ENCODE data around the gene ZSCAN10.
A peak's percentile ranks its signal among the peaks of the same experiment; 100 is the strongest.

ZSCAN10 gene

GRCh38 chr16:3092501-3092941 is 6.6 kb downstream of the ZSCAN10 start:
- H3K27ac ChIP-seq (replicated peaks) = no peak overlapping the region
- H3K4me3 ChIP-seq (replicated peaks; ENCODE audit: insufficient read depth, low read length) = no peak overlapping the region
- TF ChIP-seq GABPA (IDR thresholded peaks at IDR 0.05; ENCODE audit: low read depth) (no peak), CTCF (IDR thresholded peaks at IDR 0.05; ENCODE audit: insufficient read depth, low read length) (no peak), SPI1 (IDR thresholded peaks at IDR 0.05; ENCODE audit: borderline replicate concordance, low read depth) (no peak), REST (IDR thresholded peaks at IDR 0.05; ENCODE audit: insufficient replicate concordance, low read depth) (no peak), POLR2AphosphoS5 (IDR thresholded peaks at IDR 0.05; ENCODE audit: low read depth) (no peak)
- H3K27me3 ChIP-seq (ENCODE audit: insufficient read depth, poor library complexity, severe bottlenecking) = no peaks in the 10 kb centered on the region
- DNase-seq (ENCODE audit: low read depth in 1 of 2, low spot score in 1 of 2) = no peak

- H3K27ac ChIP-seq (replicated peaks) = no peak overlapping the region
- DNase-seq (ENCODE audit: low read depth in 1 of 2, low spot score in 1 of 2) = no peak
- H3K27me3 ChIP-seq (ENCODE audit: insufficient read depth, poor library complexity, severe bottlenecking) = no peaks in the 10 kb centered on the region
- no peak overlapping the region for H3K4me3 ChIP-seq (replicated peaks; ENCODE audit: insufficient read depth, low read length)
- no peak for TF ChIP-seq POLR2AphosphoS5 (IDR thresholded peaks at IDR 0.05; ENCODE audit: low read depth)
- peak; percentile 23; the same call in 1 of the 2 replicates for TF ChIP-seq SPI1 (IDR thresholded peaks at IDR 0.05; ENCODE audit: borderline replicate concordance, low read depth)
Observed at GRCh38 chr16:3091551-3091950, 7.5 kb downstream of the ZSCAN10 start.

- Histone ChIP-seq H3K4me3 (replicated peaks; ENCODE audit: insufficient read depth, low read length) (no peak overlapping the region), H3K27me3 (ENCODE audit: insufficient read depth, poor library complexity, severe bottlenecking) (no peaks in the 10 kb centered on the region), H3K27ac (replicated peaks) (no peak overlapping the region)
- no peak for DNase-seq (ENCODE audit: low read depth in 1 of 2, low spot score in 1 of 2)
- TF ChIP-seq SPI1 (IDR thresholded peaks at IDR 0.05; ENCODE audit: borderline replicate concordance, low read depth) = no peak
- no peak for TF ChIP-seq POLR2AphosphoS5 (IDR thresholded peaks at IDR 0.05; ENCODE audit: low read depth)
- TF ChIP-seq GABPA (IDR thresholded peaks at IDR 0.05; ENCODE audit: low read depth) = no peak
- no peak for TF ChIP-seq REST (IDR thresholded peaks at IDR 0.05; ENCODE audit: insufficient replicate concordance, low read depth)
- no peak for TF ChIP-seq CTCF (IDR thresholded peaks at IDR 0.05; ENCODE audit: insufficient read depth, low read length)
Observed at GRCh38 chr16:3089717-3090592, 9.1 kb downstream of the ZSCAN10 start.

- Histone ChIP-seq H3K27ac (replicated peaks) (no peak overlapping the region), H3K4me3 (replicated peaks; ENCODE audit: insufficient read depth, low read length) (no peak overlapping the region), H3K27me3 (ENCODE audit: insufficient read depth, poor library complexity, severe bottlenecking) (no peaks in the 10 kb centered on the region)
- no peak for TF ChIP-seq POLR2AphosphoS5 (IDR thresholded peaks at IDR 0.05; ENCODE audit: low read depth)
- TF ChIP-seq CTCF (IDR thresholded peaks at IDR 0.05; ENCODE audit: insufficient read depth, low read length) = no peak
- no peak for TF ChIP-seq REST (IDR thresholded peaks at IDR 0.05; ENCODE audit: insufficient replicate concordance, low read depth)
- TF ChIP-seq GABPA (IDR thresholded peaks at IDR 0.05; ENCODE audit: low read depth) = no peak
- TF ChIP-seq SPI1 (IDR thresholded peaks at IDR 0.05; ENCODE audit: borderline replicate concordance, low read depth) = no peak
- DNase-seq (ENCODE audit: low read depth in 1 of 2, low spot score in 1 of 2) = no peak
Observed at GRCh38 chr16:3088925-3089716, 10.0 kb downstream of the ZSCAN10 start.
